GM21381 (cell line): ENCODE results near the gene LIN7B.
"Not testable (repeated sequence)": the region's sequence is repeated elsewhere in the genome, so short reads cannot be mapped to it uniquely, and the experiment has no call there.

Experiments used
- ATAC-seq: cut with Tn5 transposase; IDR thresholded peaks from one replicate; pipeline ENCODE4 v1.9.1; 2021; ENCODE audit warnings: mild to moderate bottlenecking, moderate library complexity; ENCODE audit not compliant: unreplicated experiment

The LIN7B gene

GRCh38 chr19:49141352-49141751 lies 27.2 kb downstream of the LIN7B start:
- no peak for ATAC-seq

- no peak for ATAC-seq
Measured at GRCh38 chr19:49142866-49143335, 28.7 kb downstream of the LIN7B start.

GRCh38 chr19:49145573-49146407 lies 31.6 kb downstream of the LIN7B start:
- ATAC-seq: no peak

- not testable (repeated sequence) for ATAC-seq
Measured at GRCh38 chr19:49146408-49146770, 32.2 kb downstream of the LIN7B start.

GRCh38 chr19:49148044-49148682 lies 34.0 kb downstream of the LIN7B start:
- no peak for ATAC-seq

- ATAC-seq: no peak
Measured at GRCh38 chr19:49148784-49149651, 34.8 kb downstream of the LIN7B start.

GRCh38 chr19:49149652-49150105 lies 35.5 kb downstream of the LIN7B start:
- no peak for ATAC-seq

- no peak for ATAC-seq
Measured at GRCh38 chr19:49150106-49150943, 36.2 kb downstream of the LIN7B start.

GRCh38 chr19:49150944-49151243 lies 36.7 kb downstream of the LIN7B start:
- no peak for ATAC-seq

GRCh38 chr19:49151267-49152118 lies 37.3 kb downstream of the LIN7B start:
- ATAC-seq: no peak

- ATAC-seq: no peak
Measured at GRCh38 chr19:49152119-49152550, 38.0 kb downstream of the LIN7B start.

GRCh38 chr19:49153167-49153809 lies 39.1 kb downstream of the LIN7B start:
- ATAC-seq: no peak

- no peak for ATAC-seq
Measured at GRCh38 chr19:49154279-49154678, 40.1 kb downstream of the LIN7B start.

GRCh38 chr19:49155005-49155819 lies 41.0 kb downstream of the LIN7B start, which contains the start of gene HRC:
HRC (minus strand) TSS chr19:49155396; CDS start chr19:49155237, 159 bp downstream.
- ATAC-seq: no peak

- no peak for ATAC-seq
Measured at GRCh38 chr19:49155820-49156346, 41.7 kb downstream of the LIN7B start.

- no peak for ATAC-seq
Measured at GRCh38 chr19:49157445-49158224, 43.5 kb downstream of the LIN7B start, which contains the start of gene TRPM4. TRPM4 (plus strand) TSS chr19:49157792; CDS start chr19:49157867, 75 bp downstream.
